ENCODE results near the gene HYDIN.
"Not testable (repeated sequence)": the region's sequence is repeated elsewhere in the genome, so short reads cannot be mapped to it uniquely, and the experiment has no call there.

The HYDIN gene

GRCh38 chr16:71069842-71070241, 160.7 kb downstream of the HYDIN start:
- not testable (repeated sequence) for H4K91ac ChIP-seq (ENCODE audit: low read depth, low read length); H4K12ac ChIP-seq (ENCODE audit: low read depth, low read length); H3K4me2 ChIP-seq (ENCODE audit: low read length); H3K79me2 ChIP-seq (ENCODE audit: control insufficient read depth, insufficient read depth, low read length, poor library complexity); H3K27ac ChIP-seq (ENCODE audit: low read depth, low read length); H3K4ac ChIP-seq (ENCODE audit: low read depth, low read length); H2BK5ac ChIP-seq (ENCODE audit: low read depth, low read length, poor library complexity); H2AK5ac ChIP-seq (ENCODE audit: low read length); H3K4me1 ChIP-seq (ENCODE audit: control insufficient read depth in 1 of 2, insufficient read depth in 2 of 2, low read length in 2 of 2); H2BK12ac ChIP-seq (ENCODE audit: low read length); H4K8ac ChIP-seq (ENCODE audit: low read depth, low read length); H3K9me3 ChIP-seq (ENCODE audit: insufficient read depth, low read depth, low read length); H3K4me3 ChIP-seq (ENCODE audit: low read depth, low read length); DNase-seq; H3K14ac ChIP-seq (ENCODE audit: low read length); H3K9ac ChIP-seq (ENCODE audit: low read length); H3K18ac ChIP-seq (ENCODE audit: low read length); H3K36me3 ChIP-seq (ENCODE audit: control insufficient read depth in 1 of 2, insufficient read depth in 2 of 2, low read length in 2 of 2); H2AFZ ChIP-seq (ENCODE audit: insufficient read depth, low read length, poor library complexity); H3K27me3 ChIP-seq (ENCODE audit: insufficient read depth, low read length); H3K23ac ChIP-seq (ENCODE audit: low read length); H2BK120ac ChIP-seq (ENCODE audit: insufficient read depth, low read length, poor library complexity); H3K79me1 ChIP-seq (ENCODE audit: low read length)
- no CpG with 5 or more reads among the region's 4 CpGs for WGBS (ENCODE audit: extremely low coverage, insufficient coverage, insufficient read length)

- H3K9me3 ChIP-seq (ENCODE audit: insufficient read depth, low read depth, low read length); H3K23ac ChIP-seq (ENCODE audit: low read length); H3K36me3 ChIP-seq (ENCODE audit: control insufficient read depth in 1 of 2, insufficient read depth in 2 of 2, low read length in 2 of 2); H2BK12ac ChIP-seq (ENCODE audit: low read length); H3K4me3 ChIP-seq (ENCODE audit: low read depth, low read length); H3K27me3 ChIP-seq (ENCODE audit: insufficient read depth, low read length); H3K18ac ChIP-seq (ENCODE audit: low read length); H3K4ac ChIP-seq (ENCODE audit: low read depth, low read length); H3K14ac ChIP-seq (ENCODE audit: low read length); DNase-seq; H3K79me2 ChIP-seq (ENCODE audit: control insufficient read depth, insufficient read depth, low read length, poor library complexity); H3K9ac ChIP-seq (ENCODE audit: low read length); H2AFZ ChIP-seq (ENCODE audit: insufficient read depth, low read length, poor library complexity); H3K4me2 ChIP-seq (ENCODE audit: low read length); H4K91ac ChIP-seq (ENCODE audit: low read depth, low read length); H4K12ac ChIP-seq (ENCODE audit: low read depth, low read length); H2BK5ac ChIP-seq (ENCODE audit: low read depth, low read length, poor library complexity); H4K8ac ChIP-seq (ENCODE audit: low read depth, low read length); H2BK120ac ChIP-seq (ENCODE audit: insufficient read depth, low read length, poor library complexity); H3K4me1 ChIP-seq (ENCODE audit: control insufficient read depth in 1 of 2, insufficient read depth in 2 of 2, low read length in 2 of 2); H2AK5ac ChIP-seq (ENCODE audit: low read length); H3K27ac ChIP-seq (ENCODE audit: low read depth, low read length); H3K79me1 ChIP-seq (ENCODE audit: low read length): not testable (repeated sequence)
- WGBS (ENCODE audit: extremely low coverage, insufficient coverage, insufficient read length): no CpG with 5 or more reads among the region's 3 CpGs
Observed at GRCh38 chr16:71053897-71054609, 176.5 kb downstream of the HYDIN start.

DNA sequence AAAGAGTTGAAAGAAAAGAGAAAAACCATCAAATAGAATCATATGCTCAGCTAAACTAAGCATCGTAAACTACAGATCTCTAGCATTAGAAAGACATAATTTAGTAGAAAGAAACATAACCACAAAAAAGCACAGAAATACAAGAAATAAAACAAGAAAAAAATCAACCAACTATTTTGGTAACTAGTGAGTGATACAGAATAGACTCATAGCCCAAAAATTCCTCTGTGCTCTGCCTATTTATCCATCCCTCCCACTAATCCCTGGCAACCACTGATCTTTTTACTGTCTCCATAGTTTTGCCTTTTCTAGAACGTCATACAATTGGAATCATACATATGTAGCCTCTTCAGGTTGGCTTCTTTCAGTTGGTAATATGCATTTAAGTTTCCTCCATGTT, 180.2 kb downstream of the HYDIN start:
- H2BK5ac ChIP-seq (ENCODE audit: low read depth, low read length, poor library complexity); H3K27me3 ChIP-seq (ENCODE audit: insufficient read depth, low read length); H3K79me1 ChIP-seq (ENCODE audit: low read length); H3K4me1 ChIP-seq (ENCODE audit: control insufficient read depth in 1 of 2, insufficient read depth in 2 of 2, low read length in 2 of 2); H3K9ac ChIP-seq (ENCODE audit: low read length); H3K9me3 ChIP-seq (ENCODE audit: insufficient read depth, low read depth, low read length); H3K27ac ChIP-seq (ENCODE audit: low read depth, low read length); H3K4me2 ChIP-seq (ENCODE audit: low read length); DNase-seq; H3K23ac ChIP-seq (ENCODE audit: low read length); H3K4me3 ChIP-seq (ENCODE audit: low read depth, low read length); H2AK5ac ChIP-seq (ENCODE audit: low read length); H2BK120ac ChIP-seq (ENCODE audit: insufficient read depth, low read length, poor library complexity); H3K36me3 ChIP-seq (ENCODE audit: control insufficient read depth in 1 of 2, insufficient read depth in 2 of 2, low read length in 2 of 2); H4K8ac ChIP-seq (ENCODE audit: low read depth, low read length); H3K4ac ChIP-seq (ENCODE audit: low read depth, low read length); H3K79me2 ChIP-seq (ENCODE audit: control insufficient read depth, insufficient read depth, low read length, poor library complexity); H3K18ac ChIP-seq (ENCODE audit: low read length); H2AFZ ChIP-seq (ENCODE audit: insufficient read depth, low read length, poor library complexity); H4K91ac ChIP-seq (ENCODE audit: low read depth, low read length); H2BK12ac ChIP-seq (ENCODE audit: low read length); H4K12ac ChIP-seq (ENCODE audit: low read depth, low read length); H3K14ac ChIP-seq (ENCODE audit: low read length): not testable (repeated sequence)
- no CpG with 5 or more reads among the region's 2 CpGs for WGBS (ENCODE audit: extremely low coverage, insufficient coverage, insufficient read length)

- not testable (repeated sequence) for H2BK12ac ChIP-seq (ENCODE audit: low read length); H4K12ac ChIP-seq (ENCODE audit: low read depth, low read length); H3K9ac ChIP-seq (ENCODE audit: low read length); H3K4me1 ChIP-seq (ENCODE audit: control insufficient read depth in 1 of 2, insufficient read depth in 2 of 2, low read length in 2 of 2); H3K18ac ChIP-seq (ENCODE audit: low read length); H4K8ac ChIP-seq (ENCODE audit: low read depth, low read length); H4K91ac ChIP-seq (ENCODE audit: low read depth, low read length); H3K4me3 ChIP-seq (ENCODE audit: low read depth, low read length); H3K79me2 ChIP-seq (ENCODE audit: control insufficient read depth, insufficient read depth, low read length, poor library complexity); H2BK120ac ChIP-seq (ENCODE audit: insufficient read depth, low read length, poor library complexity); H3K79me1 ChIP-seq (ENCODE audit: low read length); H3K27me3 ChIP-seq (ENCODE audit: insufficient read depth, low read length); DNase-seq; H2AFZ ChIP-seq (ENCODE audit: insufficient read depth, low read length, poor library complexity); H3K4me2 ChIP-seq (ENCODE audit: low read length); H3K9me3 ChIP-seq (ENCODE audit: insufficient read depth, low read depth, low read length); H3K14ac ChIP-seq (ENCODE audit: low read length); H2AK5ac ChIP-seq (ENCODE audit: low read length); H3K23ac ChIP-seq (ENCODE audit: low read length); H2BK5ac ChIP-seq (ENCODE audit: low read depth, low read length, poor library complexity); H3K27ac ChIP-seq (ENCODE audit: low read depth, low read length); H3K4ac ChIP-seq (ENCODE audit: low read depth, low read length); H3K36me3 ChIP-seq (ENCODE audit: control insufficient read depth in 1 of 2, insufficient read depth in 2 of 2, low read length in 2 of 2)
- WGBS (ENCODE audit: extremely low coverage, insufficient coverage, insufficient read length): no CpG with 5 or more reads among the region's 11 CpGs
Observed at GRCh38 chr16:71039368-71040111, 191.0 kb downstream of the HYDIN start.
